HuH-7 (cell line): ENCODE data around the gene RREB1.

Experiments
- DNase-seq: peaks from one replicate; pipeline ENCODE4 v3.0.0; 2011; ENCODE audit warnings: low spot score

The RREB1 gene

DNA sequence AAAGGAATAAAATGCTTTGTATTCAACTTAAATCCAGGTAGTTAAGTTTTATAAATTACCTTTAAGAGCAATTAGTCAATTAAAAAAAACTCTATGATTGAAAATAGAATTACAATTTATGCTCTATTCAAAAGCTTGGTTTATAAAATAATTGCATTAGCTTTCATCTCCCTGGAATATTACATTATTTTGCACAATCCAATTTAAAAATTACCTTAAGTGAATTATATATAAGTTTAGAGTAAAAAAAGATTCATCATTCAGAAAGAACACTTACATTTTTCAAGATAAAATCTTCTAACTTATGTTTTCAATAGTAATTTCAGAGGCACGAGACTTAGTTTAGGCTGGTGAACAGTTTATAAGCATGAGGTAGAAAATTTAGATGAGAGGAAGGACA lies 190.4 kb downstream of the RREB1 start:
- DNase-seq = no peak

- DNase-seq = no peak
These were observed 193.2 kb downstream of the RREB1 start for GRCh38 chr6:7300926-7301325.
